Stimulated activated CD4-positive, alpha-beta T cell treated with anti-CD3 and anti-CD28 coated beads, Interleukin-2, amount 100 ng/mL, for 48 hours (primary cell): ENCODE measurements around the gene AHNAK.
"Not testable (repeated sequence)": the region's sequence is repeated elsewhere in the genome, so short reads cannot be mapped to it uniquely, and the experiment has no call there.

Experiments used
- DNase-seq, 2 donors: peaks; one replicate each; pipeline ENCODE4 v3.0.0-alpha.2; 2020

AHNAK gene

DNA sequence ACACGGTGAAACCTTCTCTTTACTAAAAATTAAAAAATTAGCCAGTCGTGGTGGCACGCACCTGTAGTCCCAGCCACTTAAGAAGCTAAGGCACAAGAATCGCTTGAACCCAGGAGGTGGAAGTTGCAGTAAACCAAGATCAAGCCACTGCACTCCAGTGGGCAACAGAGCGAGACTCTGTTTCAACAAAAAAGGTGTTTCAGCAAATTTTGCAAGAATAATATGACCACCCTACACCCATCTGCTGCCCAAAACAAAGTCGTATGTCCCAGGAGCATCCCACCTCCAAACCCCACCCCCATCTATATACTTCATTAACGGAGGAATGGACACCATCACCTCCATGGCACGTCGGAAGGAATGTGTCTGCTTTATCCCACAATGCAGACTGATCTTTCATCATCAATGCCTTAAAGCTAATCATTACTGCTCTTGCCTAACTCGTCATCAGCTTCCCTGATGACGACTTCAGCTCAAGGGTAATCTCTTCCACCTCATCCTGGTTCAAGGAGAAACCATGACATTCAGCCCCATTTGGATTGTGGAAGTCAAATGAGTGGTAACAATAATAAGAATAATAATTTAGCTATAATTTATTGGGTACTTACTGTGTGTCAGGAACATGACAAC lies 93.7 kb downstream of the AHNAK start:
- no peak for DNase-seq

DNA sequence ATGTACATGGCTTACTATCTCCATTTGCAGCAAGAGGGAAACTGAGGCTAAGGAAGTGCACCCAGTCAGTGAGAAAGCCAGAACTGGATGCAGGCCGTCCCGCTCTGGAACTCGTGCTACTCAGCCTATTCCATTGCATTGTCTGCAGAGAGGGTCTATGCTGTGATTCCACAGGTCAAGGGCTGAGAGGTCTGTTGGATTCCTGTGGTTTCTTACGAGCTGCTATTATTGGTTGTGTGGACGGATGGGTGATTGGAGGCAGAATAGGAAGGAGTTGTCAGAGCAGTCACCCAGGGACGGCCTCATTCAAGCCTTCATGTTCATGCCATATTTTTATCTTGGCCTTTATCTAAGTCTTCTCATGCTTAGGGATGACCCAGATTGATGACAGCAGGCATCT lies 94.3 kb downstream of the AHNAK start:
- DNase-seq, result no peak

DNA sequence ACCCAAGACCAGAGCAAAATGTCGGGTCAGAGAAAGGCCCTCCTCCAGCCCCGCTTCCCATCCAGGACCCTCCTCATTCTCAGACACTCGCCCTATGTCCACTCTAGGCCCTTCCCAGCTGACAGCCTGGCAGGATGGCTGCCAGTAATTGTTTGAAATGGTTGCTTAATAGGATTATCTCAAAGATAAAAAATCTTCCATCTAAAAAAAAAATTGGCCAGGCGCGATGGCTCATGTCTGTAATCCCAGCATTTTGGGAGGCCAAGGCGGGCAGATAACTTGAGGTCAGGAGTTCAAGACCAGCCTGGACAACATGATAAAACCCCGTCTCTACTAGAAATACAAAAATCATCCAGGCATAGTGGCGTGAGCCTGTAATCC lies 95.4 kb downstream of the AHNAK start:
- no peak for DNase-seq

DNA sequence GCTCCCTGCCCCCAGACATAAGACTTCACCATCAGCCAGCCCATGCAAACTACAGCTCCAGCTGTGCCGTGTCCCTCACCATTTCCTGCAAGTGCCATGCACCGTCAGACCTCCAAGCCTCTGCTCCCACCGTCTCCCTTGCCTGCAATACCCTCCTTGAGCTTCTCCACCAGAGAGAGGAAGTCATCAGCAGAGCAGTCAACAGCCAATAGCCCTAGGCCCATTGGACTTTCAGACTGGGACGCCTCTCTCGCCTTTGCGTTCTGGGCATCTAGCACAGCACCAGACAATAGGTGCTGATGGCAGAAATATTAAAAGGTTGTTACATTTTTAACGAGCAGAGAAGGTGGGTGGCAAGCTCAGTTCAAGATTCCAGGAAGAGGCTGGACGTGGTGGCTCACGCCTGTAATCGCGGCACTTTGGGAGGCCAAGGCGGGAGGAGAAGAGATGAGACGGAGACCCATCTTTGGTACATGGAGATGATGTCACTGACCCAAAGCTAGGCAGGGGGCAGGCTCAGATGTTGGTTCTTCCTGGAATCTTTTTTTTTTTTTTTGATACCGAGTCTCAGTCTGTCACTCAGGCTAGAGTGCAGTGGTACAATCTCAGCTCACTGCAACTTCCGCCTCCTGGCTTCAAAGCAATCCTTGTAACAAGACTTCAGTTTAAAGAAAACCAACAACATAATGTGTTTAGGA lies 95.9 kb downstream of the AHNAK start:
- DNase-seq, result no peak

DNA sequence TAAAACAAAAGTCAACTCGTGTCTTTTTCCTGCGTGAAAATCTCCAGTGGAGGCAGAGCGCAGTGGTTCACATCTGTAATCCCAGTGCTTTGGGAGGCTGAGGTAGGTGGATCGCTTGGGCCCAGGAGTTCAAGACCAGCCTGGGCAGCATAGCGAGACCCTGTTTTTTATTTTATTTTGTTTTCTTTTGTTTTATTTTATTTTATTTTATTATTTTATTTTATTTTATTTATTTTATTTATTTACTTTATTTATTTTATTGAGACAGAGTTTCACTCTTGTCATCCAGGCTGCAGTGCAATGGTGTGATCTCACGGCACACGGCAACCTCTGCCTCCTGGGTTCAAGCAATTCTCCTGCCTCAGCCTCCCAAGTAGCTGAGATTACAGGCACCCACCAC lies 96.7 kb downstream of the AHNAK start:
- not testable (repeated sequence) for DNase-seq

DNA sequence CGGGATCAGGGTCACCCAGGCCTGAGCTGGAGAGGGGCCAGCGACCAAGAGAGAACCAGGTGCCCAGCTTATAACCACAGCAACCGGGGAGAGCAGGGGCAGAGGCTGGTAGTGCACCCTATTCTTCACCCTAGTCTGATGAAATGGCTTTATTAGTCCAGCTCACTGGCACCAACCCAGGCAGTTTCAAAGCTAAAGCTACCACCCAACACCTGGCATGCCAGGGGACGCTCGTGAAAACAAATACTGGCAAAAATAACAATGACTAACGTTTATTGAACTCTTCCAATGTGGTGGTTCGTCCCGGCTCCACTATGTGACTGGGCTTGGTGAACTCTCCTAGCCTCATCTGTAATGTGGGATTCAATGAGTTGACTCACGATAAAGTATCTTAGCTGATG lies 97.2 kb downstream of the AHNAK start:
- DNase-seq, result no peak

DNA sequence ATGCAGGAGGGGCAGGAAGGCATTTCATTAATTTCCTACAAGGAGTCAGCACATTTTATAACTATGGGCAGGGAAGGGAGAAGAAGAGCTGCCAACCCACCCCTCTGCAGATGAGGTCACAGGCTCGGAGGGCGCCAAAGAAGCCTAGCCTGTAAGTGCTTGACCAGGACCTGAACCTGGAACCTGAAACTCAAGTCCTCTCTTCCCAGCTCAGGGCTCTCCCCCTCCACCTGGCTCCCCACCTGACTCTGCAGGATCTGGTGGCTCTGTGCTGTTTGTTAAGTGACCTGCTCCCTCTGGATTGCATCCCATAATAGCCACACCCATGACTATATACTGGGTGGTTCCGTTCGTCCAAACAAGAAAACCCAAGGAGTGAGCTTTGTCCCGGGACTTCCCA lies 100.5 kb downstream of the AHNAK start:
- DNase-seq, result no peak

DNA sequence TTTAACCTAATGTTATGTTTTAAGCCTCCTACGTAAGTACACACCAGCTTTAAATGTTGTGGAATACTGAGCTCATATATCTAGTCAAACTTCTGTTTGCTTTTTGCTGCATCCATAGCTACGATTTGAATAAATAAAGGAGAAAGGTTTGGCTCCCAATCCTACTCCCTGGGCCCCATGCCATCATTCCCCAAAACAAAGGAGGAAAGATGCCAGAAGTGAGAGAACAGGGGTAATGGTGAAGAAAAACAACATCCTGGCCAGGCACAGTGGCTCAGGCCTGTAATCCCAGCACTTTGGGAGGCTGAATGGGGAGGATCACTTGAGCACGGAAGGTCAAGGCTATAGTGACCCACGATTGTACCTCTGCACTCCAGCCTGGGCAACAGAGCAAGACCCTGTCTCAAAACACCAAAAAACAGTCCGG lies 101.3 kb downstream of the AHNAK start:
- DNase-seq, result no peak

DNA sequence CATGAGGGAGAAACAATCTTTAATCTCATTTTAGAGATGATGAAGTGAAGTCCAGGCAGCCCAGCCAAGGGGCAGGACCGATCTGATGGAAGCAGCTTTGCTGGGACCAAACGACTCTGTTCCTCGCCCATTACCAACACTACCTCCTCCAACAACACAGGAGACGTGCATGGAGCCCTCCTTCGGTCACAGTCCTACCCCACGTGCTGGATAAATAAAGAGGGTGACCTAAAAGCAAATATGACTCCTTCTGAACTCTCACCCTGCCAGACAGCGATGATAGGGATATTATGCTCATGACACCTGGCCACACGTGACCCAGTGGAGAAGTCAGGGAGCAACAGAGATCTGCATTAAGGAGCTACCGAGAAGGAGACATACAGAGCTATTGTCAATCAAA lies 101.8 kb downstream of the AHNAK start:
- DNase-seq, result no peak

DNA sequence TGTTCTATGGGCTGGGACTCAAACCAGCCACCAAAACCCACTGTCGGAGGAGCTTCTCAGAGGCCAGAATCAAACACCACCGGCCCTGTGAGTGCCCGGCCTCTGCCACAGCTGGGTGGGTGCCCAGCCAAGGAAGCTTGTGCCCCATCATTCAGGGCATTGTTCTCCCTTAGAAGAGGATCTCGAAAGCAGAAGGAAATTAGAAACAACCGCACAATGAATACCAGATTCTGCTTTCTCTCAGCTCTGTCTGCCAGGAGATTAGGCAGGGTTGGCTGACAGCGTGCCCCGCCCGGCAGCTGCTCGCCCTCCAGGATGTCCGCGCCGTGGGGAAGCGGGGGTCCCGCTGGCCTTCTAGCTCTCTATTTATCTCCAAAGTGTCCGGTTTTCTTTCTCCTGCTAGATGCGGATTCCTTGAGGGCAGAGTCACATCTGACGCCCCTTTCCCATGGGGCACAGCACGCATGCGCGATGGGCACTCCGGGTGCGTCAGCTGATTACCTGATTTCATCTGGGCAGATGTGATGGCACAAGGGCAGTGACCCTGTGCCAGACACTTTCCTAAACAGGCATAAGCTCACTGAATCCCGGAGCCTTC lies 102.3 kb downstream of the AHNAK start:
- DNase-seq, result peak; percentile 26 to 29

DNA sequence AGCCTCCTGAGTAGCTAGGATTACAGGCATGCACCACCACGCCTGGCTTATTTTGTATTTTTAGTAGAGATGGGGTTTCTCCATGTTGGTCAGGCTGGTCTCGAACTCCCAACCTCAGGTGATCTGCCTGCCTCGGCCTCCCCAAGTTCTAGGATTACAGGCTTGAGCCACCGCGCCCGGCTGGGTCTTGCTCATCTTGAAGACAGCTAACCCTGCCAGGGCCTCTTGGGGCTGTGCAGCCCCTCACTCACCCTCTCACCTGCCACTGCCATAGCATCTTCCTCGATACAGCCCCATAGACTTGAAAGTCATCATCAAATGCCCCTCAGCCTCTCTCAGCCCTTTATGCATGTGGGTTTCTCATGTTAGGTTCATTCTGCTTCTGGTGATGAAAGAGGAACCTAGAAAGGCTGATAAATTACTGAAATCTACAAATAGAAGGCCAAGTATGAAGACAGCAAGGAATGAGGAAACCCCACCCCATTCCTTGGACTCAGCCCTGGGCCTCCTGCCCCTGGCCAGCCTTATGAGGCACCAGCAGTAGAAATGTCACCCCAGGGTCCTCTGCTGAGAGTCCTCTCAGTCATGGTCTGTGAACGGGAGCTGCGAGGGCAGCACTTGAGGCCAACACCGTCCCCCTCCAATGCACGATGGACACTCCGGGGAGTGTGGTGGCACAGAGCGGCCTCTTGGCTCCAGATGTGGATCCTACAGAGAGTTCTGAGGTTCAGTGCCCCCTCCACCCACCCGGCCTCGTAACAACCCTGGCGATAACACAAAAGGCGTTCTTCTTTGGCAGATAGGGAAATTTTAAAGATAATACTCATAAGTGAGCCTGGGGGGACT lies 103.0 kb downstream of the AHNAK start:
- DNase-seq, result no peak

DNA sequence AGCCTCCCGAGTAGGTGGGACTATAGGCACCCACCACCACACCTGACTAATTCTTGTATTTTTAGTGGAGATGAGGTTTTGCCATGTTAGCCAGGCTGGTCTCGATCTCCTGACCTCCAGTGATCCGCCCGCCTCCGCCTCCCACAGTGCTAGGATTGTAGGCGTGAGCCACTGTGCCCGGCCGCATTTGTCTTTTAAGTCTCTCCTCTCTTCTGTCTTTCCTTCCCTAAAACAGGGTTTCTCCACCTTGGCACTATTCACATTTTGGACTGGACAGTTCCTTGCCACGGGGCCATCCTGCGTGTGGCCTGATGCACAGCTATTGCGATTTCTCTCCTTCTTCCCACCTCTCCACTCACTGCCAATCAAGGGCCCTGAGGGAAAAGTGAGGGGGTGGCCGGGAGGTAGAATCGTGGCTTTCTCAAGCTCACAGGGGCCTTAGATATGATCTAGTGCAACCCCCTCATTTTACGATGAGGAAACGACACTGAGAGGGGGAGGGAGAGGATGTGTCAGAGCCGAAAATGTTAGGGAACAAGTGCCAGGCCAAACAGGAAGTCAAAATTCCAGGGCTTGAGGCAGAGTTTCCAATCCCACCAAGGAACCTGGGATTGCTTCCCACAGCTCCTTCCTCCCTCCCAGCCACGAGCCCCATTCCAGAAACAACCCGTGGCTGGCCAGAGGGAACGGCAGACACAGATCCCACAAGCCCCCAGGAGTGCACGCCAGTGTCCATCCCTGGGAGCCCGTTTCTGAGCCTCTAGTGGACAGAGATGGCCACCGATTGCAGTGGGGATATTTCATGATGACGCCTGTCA lies 106.6 kb downstream of the AHNAK start:
- DNase-seq, result no peak

DNA sequence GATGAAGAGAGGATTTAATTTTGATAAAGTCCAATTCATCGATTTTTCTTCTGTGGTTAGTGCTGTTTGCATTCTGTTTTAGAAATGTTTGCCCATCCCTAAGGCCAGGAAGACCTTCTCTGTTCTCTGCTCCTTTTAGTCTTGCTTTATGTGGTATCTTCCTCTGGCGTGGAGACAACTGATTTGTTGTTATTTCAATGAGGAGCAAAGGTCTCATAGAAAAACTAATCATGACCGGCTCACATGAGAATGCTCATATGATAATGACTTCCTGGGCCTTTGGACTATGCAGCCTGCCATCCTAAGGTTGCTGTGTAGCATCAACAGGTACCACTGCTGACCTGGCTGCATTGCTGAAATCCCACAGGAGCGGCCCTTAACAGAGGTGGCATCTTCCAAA lies 108.0 kb downstream of the AHNAK start:
- no peak for DNase-seq

DNA sequence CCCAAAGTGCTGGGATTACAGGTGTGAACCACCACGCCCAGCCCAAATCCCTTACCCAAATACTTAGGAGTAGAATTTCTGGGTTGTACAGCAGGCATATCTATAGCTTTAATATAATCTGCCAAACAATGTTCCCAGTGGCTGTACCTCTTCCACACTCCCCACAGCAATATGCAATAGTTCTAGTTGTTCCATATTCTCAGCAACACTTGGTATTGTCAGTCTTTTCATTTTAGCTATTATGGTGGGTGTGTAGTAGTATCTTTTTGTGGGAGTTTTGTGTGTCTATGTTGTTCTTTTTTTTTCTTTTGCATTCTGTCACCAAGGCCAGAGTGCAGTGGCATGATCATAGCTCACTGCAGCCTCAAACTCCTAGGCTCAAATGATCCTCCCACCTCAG lies 109.0 kb downstream of the AHNAK start:
- no peak for DNase-seq

DNA sequence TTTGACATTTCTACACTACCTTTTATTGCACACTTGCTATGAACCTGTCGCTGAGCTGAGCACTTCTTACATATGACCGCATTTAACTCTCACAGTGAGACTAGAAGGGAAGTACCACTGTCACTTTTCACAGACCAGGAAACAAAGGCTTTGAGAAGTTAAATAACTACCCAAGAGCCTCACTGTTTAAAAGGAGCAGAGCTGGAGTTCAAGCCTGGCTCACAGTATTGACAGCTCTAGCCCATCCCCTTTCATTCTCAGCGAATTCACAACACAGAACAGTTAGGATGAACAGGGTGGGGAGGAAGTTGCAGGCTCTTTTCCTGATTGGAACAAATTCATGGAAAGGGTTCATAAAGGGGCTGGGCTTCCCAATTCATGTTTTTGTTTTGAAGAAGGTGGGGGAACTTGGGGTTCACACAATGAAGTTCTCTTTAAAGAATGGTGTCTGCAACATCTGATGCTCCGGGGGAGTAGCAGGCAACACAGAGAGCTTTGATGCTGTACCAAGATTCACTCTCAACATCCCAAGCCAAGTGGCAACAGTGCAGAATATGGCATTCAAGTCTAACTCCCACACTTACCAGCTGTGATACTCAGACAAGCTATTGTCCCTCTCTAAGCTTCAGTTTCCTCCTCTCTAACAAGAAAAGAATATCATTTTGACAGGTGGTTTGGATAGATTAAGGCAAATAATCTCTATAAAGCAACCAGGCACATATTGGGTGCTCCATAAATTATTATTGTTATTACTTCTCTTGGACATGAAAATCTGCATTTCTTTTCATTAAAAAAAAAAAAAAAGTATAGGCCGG lies 110.6 kb downstream of the AHNAK start:
- DNase-seq, result no peak

DNA sequence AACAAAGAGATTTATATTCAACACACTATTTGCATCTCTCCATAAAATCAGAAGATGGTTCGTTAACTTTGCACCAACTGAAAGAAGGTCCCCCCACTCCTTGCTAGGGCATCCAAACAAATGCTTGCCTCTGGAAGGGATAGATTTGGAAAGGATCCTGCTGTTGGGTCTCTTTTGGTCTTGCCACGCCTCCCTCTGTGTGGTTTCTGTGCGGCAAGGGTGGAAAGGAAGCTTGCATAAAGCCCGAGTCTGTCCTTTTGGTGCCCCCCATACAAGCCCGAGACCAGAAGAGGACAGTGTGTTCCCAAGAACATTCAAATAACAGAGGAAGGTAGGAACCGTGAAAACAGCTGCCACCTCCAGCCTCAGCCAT lies 112.7 kb downstream of the AHNAK start:
- DNase-seq, result no peak

DNA sequence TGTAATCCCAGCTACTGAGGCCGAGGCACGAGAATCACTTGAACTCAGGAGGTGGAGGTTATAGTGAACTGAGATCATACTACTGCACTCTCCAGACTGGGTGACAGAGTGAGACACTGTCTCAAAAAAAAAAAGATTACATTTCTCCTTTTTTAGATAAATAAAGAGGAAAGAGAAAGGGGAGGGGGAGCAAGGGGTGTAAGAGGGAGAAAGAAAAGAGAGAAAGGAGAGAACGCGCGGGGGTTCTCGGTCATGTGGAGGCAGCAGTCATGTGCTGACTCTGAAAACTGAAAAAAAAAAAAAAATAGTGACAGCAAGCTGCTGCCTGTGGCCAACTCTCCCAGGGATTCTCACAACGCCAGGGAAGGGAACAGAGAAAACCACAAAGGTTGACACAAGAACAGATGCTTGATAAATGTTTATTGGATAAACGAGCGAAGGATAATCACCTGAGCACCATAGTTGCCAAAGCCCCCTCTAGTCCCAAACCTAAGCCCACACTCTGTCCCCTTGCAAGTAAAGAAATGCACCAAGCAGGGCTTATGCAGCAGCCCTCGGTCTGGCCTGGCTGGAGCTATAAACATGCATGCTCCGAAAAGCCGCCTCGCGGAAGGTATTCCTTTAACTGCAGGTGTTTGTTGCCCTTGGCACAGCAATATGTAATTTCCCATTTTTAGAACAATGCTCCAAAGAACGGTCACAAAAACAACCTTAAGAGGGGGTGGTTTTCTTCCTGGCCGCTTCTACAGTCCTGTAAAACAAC lies 113.3 kb downstream of the AHNAK start:
- no peak for DNase-seq

DNA sequence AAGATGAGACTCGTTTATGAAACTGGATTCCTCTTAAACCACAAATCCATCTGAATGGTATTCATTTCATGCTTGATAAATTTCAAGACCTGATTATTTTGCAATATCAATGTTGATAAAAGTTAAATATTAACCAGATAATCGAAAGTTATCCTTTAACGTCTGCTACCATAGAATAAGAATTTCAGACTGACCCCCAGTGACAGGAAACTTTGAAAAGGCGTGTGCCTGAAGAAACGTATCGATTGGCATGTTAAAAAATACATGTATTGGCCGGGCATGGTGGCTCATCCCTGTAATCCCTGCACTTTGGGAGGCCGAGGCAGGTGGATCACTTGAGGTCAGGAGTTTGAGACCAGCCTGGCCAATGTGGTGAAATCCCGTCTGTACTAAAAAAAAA lies 113.9 kb downstream of the AHNAK start:
- no peak for DNase-seq

DNA sequence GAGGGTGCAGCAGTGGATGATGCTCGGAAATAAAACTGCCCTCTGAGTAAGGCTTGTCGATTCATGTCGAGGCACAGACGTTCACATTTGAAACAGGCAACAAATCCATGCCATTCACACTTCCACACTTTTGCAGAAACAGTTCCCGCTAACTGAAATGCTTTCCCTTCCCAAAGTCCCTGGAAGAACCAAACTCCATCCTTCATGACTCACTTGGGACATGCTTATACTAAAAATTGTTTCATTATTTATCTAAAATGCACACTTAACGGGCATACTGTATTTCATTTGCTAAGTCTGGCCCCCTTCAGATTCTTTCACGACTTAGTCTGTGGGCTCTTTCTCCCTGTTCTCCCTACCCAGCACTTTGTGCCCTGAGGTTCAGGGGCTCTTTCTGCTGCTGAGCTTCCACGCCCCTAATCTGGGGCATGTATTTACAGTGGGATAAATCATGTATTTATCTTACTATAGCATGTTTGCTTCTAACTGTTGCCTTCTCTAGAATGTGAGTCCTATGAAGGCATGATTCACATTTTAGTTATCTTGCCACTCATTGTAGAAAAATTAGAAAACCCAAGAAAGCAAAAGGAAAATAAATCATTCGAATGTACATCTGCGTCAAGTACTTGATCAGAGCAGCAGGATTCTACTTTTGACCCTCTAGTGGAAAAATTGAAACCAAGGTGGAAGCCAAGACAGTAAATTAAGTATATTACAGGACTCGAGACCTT lies 115.3 kb downstream of the AHNAK start:
- DNase-seq, result no peak

DNA sequence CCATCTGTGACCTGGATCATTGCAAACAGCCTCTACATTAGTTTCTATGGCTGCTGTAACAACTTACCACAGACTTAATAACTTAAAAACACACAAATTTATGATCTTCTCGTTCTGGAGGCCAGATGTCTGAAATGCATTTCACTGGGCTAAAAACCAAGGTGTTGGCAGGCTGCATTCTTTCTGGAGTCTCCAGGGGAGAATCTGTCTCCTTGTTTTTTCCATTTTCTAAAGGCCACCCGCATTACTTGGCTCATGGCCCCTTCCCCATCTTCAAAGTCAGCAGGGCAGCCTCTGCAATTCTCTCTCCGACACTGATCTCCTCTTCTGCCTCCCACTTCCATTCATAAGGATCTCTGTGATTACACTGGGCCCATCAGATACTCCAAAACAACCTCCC lies 116.2 kb downstream of the AHNAK start:
- DNase-seq, result no peak
